AML-193 (cell line): ENCODE measurements around the gene CCNI.
"Not testable (repeated sequence)": the region's sequence is repeated elsewhere in the genome, so short reads cannot be mapped to it uniquely, and the experiment has no call there.

Experiments used
- DNase-seq, 2 experiments: peaks; one replicate each; lab custom pipeline; 2025; lab: John Stamatoyannopoulos, UW

Gene CCNI

GRCh38 chr4:77082886-77083608, 7.3 kb upstream of the CCNI start:
- DNase-seq, result no peak

DNA sequence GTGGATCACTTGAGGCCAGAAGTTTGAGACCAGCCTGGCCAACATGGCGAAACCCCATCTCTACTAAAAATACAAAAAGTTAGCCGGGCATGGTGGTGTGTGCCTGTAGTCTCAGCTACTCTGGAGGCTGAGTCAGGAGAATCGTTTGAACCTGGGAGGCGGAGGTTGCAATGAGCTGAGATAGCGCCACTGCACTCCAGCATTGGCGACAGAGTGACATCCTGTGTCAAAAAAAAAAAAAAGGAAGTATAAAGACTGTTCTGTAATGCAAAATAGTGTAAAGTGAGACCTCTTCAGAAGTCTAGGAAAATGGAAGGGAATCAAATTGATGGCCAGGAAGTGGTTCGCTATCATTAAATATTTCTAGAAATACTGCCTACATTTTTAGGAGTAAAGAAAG, 5.0 kb upstream of the CCNI start:
- peak; percentile 31 to 32 for DNase-seq

GRCh38 chr4:77079281-77079680, 3.5 kb upstream of the CCNI start:
- DNase-seq, result no peak

- no peak for DNase-seq
Measured at GRCh38 chr4:77078401-77078800, 2.6 kb upstream of the CCNI start.

- DNase-seq, result no peak
Measured at GRCh38 chr4:77076889-77077635, 1.3 kb upstream of the CCNI start.

DNA sequence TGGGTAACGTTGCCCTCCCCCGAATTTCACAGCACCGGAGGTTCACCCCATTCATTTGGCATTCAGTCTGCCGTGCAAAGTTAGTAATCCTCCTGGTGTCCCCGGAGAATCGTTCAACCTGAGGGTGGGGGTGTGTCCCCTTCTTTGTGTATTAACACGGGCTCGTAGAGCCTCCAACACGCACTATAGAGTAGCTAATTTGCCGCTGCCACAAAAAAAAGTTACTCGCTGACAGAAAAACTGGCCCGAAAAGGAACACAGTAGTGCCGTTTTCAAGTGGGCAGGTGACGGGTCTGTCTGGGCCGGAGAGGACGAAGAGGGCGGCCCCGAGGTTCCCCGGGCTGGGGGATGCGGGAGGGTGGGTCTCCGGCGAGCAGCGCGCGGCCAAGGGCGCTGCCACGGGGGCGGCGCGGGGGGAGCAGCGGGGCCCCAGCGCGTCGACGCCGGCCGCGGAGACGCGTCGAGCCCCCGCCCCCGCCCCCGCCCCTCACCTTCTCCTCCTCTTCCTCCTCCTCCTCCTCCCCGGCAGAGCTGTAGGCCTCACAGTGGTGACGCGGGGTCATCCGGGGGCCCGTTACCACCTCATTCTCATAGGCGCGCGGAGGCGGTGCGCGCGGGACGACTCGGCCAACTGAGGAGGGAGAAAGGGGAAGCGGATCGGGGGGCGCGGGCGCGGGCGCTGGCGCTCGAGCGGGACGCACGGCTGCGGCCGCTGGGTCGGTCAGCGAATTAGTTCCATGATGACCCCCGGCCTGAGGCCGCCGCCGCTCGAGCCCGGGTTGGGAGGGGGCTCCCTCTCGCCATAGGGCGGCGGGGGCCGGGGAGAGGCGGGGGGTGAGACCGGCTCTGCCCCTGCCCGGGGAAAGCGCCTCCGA, 571 bp downstream of the CCNI start:
- DNase-seq, result peak; percentile 63 to 64

- DNase-seq, result no peak
Measured at GRCh38 chr4:77074381-77074831, 1.4 kb downstream of the CCNI start.

DNA sequence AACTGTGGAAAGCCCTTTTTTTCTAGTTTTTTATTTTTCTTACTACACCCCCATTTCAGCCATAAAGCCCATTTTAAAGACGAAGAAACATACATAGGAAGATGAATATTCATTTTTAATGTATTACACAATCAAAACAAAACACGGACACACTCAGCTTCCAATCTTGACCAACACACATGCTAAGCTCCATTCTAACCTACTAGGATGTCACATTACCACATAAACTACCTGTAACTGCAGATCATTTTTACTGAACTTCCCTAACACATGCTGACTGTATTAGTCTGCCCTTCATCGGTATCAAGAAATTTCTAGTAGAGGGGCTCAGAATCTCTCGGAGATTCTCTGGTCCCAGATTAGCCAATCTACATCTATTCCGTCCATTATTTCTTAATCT, 1.8 kb downstream of the CCNI start:
- peak; percentile 12 to 15 for DNase-seq

GRCh38 chr4:77073106-77073809, 2.5 kb downstream of the CCNI start:
- DNase-seq, result peak; percentile 29 to 37

GRCh38 chr4:77072195-77072753, 3.5 kb downstream of the CCNI start:
- no peak for DNase-seq

GRCh38 chr4:77069514-77069913, 6.3 kb downstream of the CCNI start:
- DNase-seq, result not testable (repeated sequence)

GRCh38 chr4:77065382-77065781, 10.4 kb downstream of the CCNI start:
- DNase-seq, result no peak

DNA sequence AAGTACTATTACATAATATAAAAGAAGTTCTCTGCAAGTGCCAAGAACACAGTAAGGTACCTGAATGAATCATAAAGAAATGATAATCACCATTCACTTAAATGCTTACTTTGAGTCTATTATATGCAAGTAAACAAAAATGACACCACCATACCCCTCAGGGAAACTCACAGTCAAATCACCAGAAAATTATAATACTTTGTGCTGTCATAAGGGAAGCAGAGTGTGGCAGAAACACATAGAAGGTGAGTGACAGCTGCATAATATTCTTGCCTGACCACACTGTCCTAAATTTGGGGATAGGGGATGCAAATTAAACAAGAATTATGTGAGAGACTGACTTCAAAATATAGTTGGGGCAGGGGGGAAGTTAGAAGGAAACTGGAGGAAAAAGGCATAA, 12.9 kb downstream of the CCNI start:
- no peak for DNase-seq

DNA sequence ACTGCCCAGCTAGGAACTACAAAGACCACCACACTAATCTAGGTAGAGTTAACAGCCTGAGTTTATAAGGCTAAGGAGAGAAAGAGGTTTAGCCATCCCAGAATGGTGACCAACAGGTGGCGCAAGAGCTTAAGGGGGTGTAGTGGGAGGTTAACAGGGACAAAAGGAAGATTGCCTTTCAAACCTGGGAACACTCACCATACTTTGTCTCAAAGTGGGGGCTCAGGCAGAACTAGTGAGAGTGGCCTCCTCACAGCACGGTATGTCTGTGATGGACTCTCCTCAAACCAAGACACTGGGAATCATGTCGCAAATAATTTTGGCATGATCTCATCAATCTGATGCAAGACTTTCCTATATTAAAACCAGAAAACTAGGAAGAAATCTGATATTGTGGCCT, 23.4 kb downstream of the CCNI start:
- DNase-seq, result peak; percentile 16 to 17

GRCh38 chr4:77050962-77051361, 24.8 kb downstream of the CCNI start:
- DNase-seq, result no peak

DNA sequence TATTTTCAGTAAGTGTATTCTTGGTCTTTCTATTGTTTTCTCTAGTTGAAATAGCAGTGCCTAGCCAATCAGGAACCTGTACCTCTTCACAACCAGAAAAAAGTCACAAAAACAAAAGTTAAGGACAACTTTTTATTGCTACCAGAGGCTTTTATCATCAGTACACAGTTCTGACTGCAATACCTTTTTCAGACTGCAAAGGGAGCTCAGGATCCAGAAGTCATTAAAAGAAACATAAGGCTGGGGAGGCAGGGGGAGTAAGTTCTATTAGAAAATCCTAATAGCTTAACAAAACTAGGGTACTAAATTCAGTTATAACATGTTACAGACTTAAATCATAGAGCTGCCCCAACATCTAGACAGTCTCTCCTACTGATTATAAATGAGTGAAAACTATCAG, 28.8 kb downstream of the CCNI start:
- peak; percentile 21 to 41 for DNase-seq

DNA sequence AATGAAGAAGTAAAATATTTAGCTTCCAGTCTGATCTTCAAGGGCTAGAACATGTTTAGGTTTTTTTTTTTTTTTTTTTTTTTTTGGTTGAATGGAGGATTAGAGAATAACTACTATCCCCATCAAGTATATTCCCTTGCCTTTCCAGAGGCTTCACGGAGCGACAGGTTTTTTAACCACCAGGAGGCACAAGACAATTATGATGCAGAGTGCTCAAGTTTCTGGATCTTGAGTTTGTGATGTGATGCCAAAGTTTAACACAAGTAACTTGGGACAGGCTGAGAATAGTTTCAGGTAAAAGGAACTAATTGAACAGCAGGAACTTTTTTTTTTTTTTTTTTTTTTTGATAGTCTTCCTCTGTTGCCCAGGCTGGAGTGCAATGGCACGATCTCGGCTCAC, 30.3 kb downstream of the CCNI start:
- DNase-seq, result no peak

GRCh38 chr4:77044461-77045150, 31.2 kb downstream of the CCNI start:
- DNase-seq, result peak; percentile 29 to 55

GRCh38 chr4:77043507-77044136, 32.2 kb downstream of the CCNI start:
- DNase-seq, result peak in 1 of 2 experiments; percentile 19
